ENCODE results near the gene SLC25A13. TPM values are rescaled to one million over a fixed set of nuclear protein-coding genes. Genes with fewer than 3 reads are reported as not detected.

The SLC25A13 gene
- total and polyA plus RNA-seq, 9 of the 15 experiments (the other 6 are each of a cell fraction or from before 2014, with no cell fraction given), result 21.4 to 80.2 (median 58.7) TPM

- no peak for TF ChIP-seq STAT6 (CRISPR knock-in tag; IDR thresholded peaks at IDR 0.05)
- TF ChIP-seq RB1 (IDR thresholded peaks at IDR 0.05; ENCODE audit: low read depth), result no peak
Observed at GRCh38 chr7:96312502-96312901, 9.4 kb downstream of the SLC25A13 start (continued).

- 65% methylated on average over 2 of the region's 2 CpGs for WGBS (ENCODE audit: insufficient coverage, low coverage, missing lambda C conversion rate)
- no peak for FAIRE-seq
- peaks cover 15% of the 10 kb centered on the region for H4K20me1 ChIP-seq (replicated peaks; ENCODE audit: control insufficient read depth, insufficient read depth, low read length)
- CTCF ChIA-PET (ENCODE audit: low intra/inter-chr PET ratio), result no interaction called here
- peak; percentile 31 for ATAC-seq
- H3K9ac ChIP-seq (ENCODE audit: insufficient read depth in 1 of 2, low read depth in 2 of 2, low read length in 2 of 2), result no peak overlapping the region
- peaks cover 0 to 15% of the 10 kb centered on the region in 2 experiments; a peak in 3 of 5 replicates for H3K4me1 ChIP-seq (replicated peaks in 1 of 2; ENCODE audit: control insufficient read depth in 2 of 2, insufficient read depth in 2 of 2, low read length in 2 of 2)
- TF ChIP-seq ZBTB5 (IDR thresholded peaks at IDR 0.05), result no peak
- TF ChIP-seq OTX1 (CRISPR knock-in tag; IDR thresholded peaks at IDR 0.05), result no peak
- no peak for TF ChIP-seq NCOA4 (IDR thresholded peaks at IDR 0.05; ENCODE audit: partially characterized antibody)
- peak; percentile 31; the same call in 1 of the 2 replicates for TF ChIP-seq FOXJ2 (tag; IDR thresholded peaks at IDR 0.05)
- TF ChIP-seq NR2C2 (CRISPR knock-in tag; IDR thresholded peaks at IDR 0.05), result no peak
- no peak for TF ChIP-seq NR2C2 (tag; IDR thresholded peaks at IDR 0.05)
- TF ChIP-seq SP2 (IDR thresholded peaks at IDR 0.05; ENCODE audit: extremely low read depth, low read depth, low read length, poor library complexity, severe bottlenecking), result no peak
- TF ChIP-seq ZBED1 (IDR thresholded peaks at IDR 0.05), result no peak
- no peak for TF ChIP-seq SIRT6 (IDR thresholded peaks at IDR 0.05; ENCODE audit: low read depth, low read length)
- TF ChIP-seq KLF10 (CRISPR knock-in tag; IDR thresholded peaks at IDR 0.05), result no peak
- TF ChIP-seq CEBPG (CRISPR knock-in tag; IDR thresholded peaks at IDR 0.05), result no peak
- TF ChIP-seq CEBPG (tag; conservative IDR thresholded peaks at IDR 0.05 in 1 of 2, IDR thresholded peaks at IDR 0.05 in 1 of 2), result peak in 1 of 2 experiments; percentile 65; a peak in 1 of 4 replicates
- no peak for TF ChIP-seq HNRNPLL (IDR thresholded peaks at IDR 0.05; ENCODE audit: low read depth, low read length, poor library complexity, severe bottlenecking)
- TF ChIP-seq RBM17 (IDR thresholded peaks at IDR 0.05; ENCODE audit: borderline replicate concordance, low read depth, low read length), result no peak
- peak; percentile 82 for TF ChIP-seq CEBPB (tag; IDR thresholded peaks at IDR 0.05)
- TF ChIP-seq MECOM (CRISPR knock-in tag; IDR thresholded peaks at IDR 0.05), result no peak
- H3K27ac ChIP-seq (ENCODE audit: extremely low read depth, low read depth, low read length), result no peak overlapping the region
- no TSS peak for BruUV-seq (replicated peaks)
- H3K9me1 ChIP-seq (ENCODE audit: control insufficient read depth, insufficient read depth, low read length), result no peaks in the 10 kb centered on the region
- peaks cover 26% of the 10 kb centered on the region for H3K36me3 ChIP-seq (ENCODE audit: control insufficient read depth, insufficient read depth, low read length)
- no peaks in the 10 kb centered on the region for H3K9me3 ChIP-seq (replicated peaks; ENCODE audit: control insufficient read depth, insufficient read depth, low read depth, low read length)
- POLR2A ChIA-PET, result no interaction called here
- in situ Hi-C loops (cut with MboI) (no loop called here), intact Hi-C loops (cut with micrococcal nuclease) (no loop called here)
- no peak overlapping the region for H3K4me3 ChIP-seq
- H3K4me2 ChIP-seq (ENCODE audit: insufficient read depth, low read length), result no peak overlapping the region
- no peaks in the 10 kb centered on the region for H3K27me3 ChIP-seq (ENCODE audit: control insufficient read depth in 2 of 2, insufficient read depth in 2 of 2, low read length in 2 of 2)
- H3K79me2 ChIP-seq (ENCODE audit: control insufficient read depth, insufficient read depth, low read length), result peaks cover 87% of the 10 kb centered on the region
- H2AFZ ChIP-seq (ENCODE audit: low read depth, low read length), result no peak overlapping the region
- no peak for DNase-seq (ENCODE audit: extremely low read depth in 1 of 4, low spot score in 3 of 4)
Observed at GRCh38 chr7:96311967-96312366, 9.9 kb downstream of the SLC25A13 start.

All from K562 (cell line).